ENCODE data around the gene HIPK2. TPM values are rescaled to one million over a fixed set of nuclear protein-coding genes. Genes with fewer than 3 reads are reported as not detected.

The HIPK2 gene
- total and polyA plus RNA-seq, 8 donors = 25.1 to 61.8 (median 30.4) TPM

DNA sequence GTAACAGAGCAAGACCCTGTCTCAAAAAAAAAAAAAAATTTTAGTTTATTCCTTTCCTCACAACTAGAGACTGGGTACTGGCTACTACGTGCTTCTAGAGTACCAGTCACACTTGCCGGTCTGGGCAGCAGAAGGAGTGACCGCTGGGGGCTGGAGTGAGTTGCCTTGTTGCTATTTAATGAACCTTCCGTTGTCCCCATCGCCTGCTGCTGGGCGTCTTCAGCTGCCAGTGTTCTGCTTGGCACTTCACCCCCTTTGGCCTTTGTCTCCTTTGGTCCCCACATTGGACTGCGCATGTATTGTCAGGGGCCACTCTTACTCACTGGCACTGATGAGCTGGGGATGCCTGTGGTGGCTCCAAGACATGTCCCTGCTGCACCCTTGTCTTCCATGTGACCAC lies 143.7 kb downstream of the HIPK2 start:
- Histone ChIP-seq H3K36me3 (peaks cover 0 to 50% of the 10 kb centered on the region in 2 donors), H3K4me1 (no peaks in the 10 kb centered on the region), H3K4me3 (no peak overlapping the region), H3K27me3 (no peaks in the 10 kb centered on the region), H3K9me3 (no peaks in the 10 kb centered on the region), H3K27ac (no peak overlapping the region)
- ATAC-seq (no peak), DNase-seq (no peak)
- TF ChIP-seq, protein P1, sequence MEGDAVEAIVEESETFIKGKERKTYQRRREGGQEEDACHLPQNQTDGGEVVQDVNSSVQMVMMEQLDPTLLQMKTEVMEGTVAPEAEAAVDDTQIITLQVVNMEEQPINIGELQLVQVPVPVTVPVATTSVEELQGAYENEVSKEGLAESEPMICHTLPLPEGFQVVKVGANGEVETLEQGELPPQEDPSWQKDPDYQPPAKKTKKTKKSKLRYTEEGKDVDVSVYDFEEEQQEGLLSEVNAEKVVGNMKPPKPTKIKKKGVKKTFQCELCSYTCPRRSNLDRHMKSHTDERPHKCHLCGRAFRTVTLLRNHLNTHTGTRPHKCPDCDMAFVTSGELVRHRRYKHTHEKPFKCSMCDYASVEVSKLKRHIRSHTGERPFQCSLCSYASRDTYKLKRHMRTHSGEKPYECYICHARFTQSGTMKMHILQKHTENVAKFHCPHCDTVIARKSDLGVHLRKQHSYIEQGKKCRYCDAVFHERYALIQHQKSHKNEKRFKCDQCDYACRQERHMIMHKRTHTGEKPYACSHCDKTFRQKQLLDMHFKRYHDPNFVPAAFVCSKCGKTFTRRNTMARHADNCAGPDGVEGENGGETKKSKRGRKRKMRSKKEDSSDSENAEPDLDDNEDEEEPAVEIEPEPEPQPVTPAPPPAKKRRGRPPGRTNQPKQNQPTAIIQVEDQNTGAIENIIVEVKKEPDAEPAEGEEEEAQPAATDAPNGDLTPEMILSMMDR (IDR thresholded peaks at IDR 0.05) = no peak
- intact Hi-C loops (cut with DNase I) = no loop called here

DNA sequence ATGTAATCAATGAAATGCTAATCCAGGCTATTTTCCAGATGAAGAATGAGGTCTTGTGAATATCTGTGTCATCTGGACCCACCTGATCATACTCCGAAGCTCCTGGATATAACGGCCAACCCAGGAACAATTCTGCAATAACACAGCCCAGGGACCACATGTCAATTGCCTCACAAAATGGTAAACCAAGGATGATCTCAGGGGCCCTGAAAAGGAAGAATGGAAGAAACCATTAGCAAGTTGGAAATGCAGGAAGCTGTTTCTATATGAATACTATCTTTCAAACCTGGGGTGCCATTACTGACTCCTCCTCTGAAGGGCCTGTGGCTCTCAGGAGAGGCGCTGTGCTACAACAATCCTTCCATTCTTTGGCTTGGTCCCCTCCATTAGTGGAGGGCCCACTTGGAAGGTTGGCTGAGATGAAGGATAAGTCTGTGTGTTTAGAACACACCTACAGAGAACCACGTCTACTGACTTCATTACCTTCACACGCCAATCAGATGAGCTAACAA lies 146.2 kb downstream of the HIPK2 start:
- H3K27me3 ChIP-seq = no peaks in the 10 kb centered on the region
- ATAC-seq = no peak
- no peak overlapping the region for H3K27ac ChIP-seq
- DNase-seq = no peak
- H3K36me3 ChIP-seq = peaks cover 0 to 74% of the 10 kb centered on the region in 2 donors
- TF ChIP-seq, protein P1 (IDR thresholded peaks at IDR 0.05) = no peak
- H3K4me1 ChIP-seq = peaks cover 0 to 19% of the 10 kb centered on the region in 2 donors
- intact Hi-C loops (cut with DNase I) = no loop called here
- H3K9me3 ChIP-seq = no peaks in the 10 kb centered on the region
- H3K4me3 ChIP-seq = no peak overlapping the region

DNA sequence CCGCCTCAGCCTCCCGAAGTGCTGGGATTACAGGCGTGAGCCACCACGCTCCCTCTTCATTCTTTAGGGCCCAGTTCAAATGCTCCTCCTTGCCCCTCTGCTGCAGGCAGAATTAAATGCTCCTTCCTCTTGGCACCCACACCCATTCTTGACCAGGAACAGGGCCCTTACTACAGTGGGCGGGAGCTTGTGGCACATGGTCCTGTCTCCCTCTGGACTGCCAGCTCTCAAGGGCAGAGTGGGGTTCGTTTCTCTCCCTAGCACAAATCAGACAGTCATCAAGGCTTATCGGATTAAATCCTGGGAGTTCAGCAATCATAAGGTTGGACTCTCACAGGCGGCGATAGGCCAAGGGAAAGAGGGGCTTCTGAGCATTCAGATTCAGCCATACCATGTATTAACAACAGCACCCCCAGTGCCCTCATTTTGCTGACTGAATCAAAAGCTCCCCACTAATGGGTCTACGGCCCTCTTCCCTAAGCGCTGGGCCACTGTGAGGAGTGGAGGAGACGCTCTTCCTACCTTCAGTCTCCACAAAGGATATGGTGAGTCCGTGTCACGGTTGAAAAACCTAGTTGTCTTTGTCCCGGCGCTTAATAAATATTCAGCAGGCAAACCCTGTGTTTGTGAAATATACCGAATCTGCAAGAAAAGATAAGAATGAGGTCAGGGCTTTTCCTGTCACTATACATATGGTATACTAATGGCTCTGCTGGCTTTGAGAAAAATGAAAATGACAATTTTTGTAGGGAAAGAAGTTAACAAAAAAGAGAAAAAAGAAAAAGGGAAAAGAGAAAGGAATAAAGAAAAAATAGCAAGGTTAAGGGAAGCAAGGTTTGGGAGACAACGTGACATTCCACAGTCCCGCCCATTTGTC lies 146.9 kb downstream of the HIPK2 start:
- no peak overlapping the region for H3K27ac ChIP-seq
- no peaks in the 10 kb centered on the region for H3K9me3 ChIP-seq
- TF ChIP-seq, protein P1 (IDR thresholded peaks at IDR 0.05) = no peak
- no peaks in the 10 kb centered on the region for H3K27me3 ChIP-seq
- H3K36me3 ChIP-seq = peaks cover 0 to 80% of the 10 kb centered on the region in 2 donors
- intact Hi-C loops (cut with DNase I) = no loop called here
- DNase-seq (no peak), ATAC-seq (no peak)
- peaks cover 0 to 22% of the 10 kb centered on the region in 2 donors for H3K4me1 ChIP-seq
- H3K4me3 ChIP-seq = no peak overlapping the region

DNA sequence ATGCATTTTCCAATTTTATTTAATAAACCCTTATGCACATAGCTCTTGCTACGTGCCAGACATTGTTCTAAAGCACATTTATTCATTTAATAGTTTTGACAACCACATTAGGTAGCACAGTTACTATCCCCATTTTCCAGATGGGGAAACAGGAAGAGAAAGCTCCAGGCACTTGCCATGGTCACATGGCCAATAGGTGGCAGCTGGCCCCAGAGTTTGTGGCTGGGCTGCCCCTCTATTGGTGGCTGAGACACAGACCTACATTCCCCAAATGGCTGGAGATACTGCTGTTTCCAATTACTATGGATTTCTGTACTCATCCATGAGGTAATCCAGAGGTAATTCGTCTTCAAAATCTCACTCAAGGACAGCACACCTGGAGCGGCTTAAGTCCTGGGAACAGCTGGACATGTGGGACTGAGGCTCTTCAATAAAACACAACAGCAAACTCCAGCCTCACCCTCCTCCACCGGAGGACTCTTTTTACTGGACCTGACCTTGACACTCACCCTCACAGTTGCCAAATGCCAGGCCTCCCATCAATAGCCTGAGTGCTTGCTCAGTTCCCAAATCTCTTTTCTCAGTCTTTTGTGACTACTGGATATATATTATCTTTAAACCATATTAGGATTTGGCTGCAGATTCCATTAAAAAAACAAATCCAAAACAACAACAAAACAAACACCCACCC lies 148.3 kb downstream of the HIPK2 start:
- no peaks in the 10 kb centered on the region for H3K27me3 ChIP-seq
- peaks cover 0 to 22% of the 10 kb centered on the region in 2 donors for H3K4me1 ChIP-seq
- ATAC-seq (no peak), DNase-seq (no peak)
- no peak overlapping the region for H3K27ac ChIP-seq
- TF ChIP-seq, protein P1 (IDR thresholded peaks at IDR 0.05) = no peak
- peaks cover 0 to 80% of the 10 kb centered on the region in 2 donors for H3K36me3 ChIP-seq
- intact Hi-C loops (cut with DNase I) = no loop called here
- H3K4me3 ChIP-seq = no peak overlapping the region
- no peaks in the 10 kb centered on the region for H3K9me3 ChIP-seq

DNA sequence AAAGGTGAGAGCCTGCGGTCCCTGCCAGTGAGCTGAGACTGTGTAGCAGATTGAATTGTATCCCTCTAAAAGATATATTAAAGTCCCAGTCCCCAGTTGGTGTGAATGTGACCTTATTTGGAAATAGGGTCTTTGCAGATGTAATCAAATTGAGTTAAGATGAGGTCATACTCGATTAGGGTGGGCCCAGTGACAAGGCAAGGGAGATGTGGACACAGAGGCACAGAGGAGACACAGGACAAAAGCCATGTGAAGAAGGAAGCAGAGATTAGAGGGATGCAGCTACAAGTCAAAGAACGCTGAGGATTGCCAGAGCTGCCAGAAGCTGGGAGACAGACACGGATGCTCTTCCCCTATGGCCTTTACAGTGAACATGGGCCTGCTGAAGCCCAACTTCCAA lies 150.0 kb downstream of the HIPK2 start:
- no peak for ATAC-seq
- H3K4me1 ChIP-seq = peaks cover 0 to 22% of the 10 kb centered on the region in 2 donors
- no peak overlapping the region for H3K27ac ChIP-seq
- TF ChIP-seq, protein P1 (IDR thresholded peaks at IDR 0.05) = no peak
- no peak overlapping the region for H3K4me3 ChIP-seq
- H3K9me3 ChIP-seq = no peaks in the 10 kb centered on the region
- DNase-seq = no peak
- H3K27me3 ChIP-seq = no peaks in the 10 kb centered on the region
- H3K36me3 ChIP-seq = peaks cover 0 to 87% of the 10 kb centered on the region in 2 donors
- intact Hi-C loops (cut with DNase I) = no loop called here

Measured in left lung (tissue), 10 donors.